Gastroesophageal sphincter (tissue), 3 donors: ENCODE data around the gene UTY.

ENCODE experiments used
- CTCF ChIP-seq, 4 experiments: fragments of 200-600 bp in 2 of 4; fragments of 450-650 bp in 2 of 4; sonication (generic) in 1 of 4; IDR thresholded peaks; one replicate each; pipeline ENCODE4 v1.5.1; 2017 to 2019; ENCODE audit warnings: antibody characterized with exemption in 4 of 4, mild to moderate bottlenecking in 2 of 4, moderate library complexity in 2 of 4
- EP300 ChIP-seq: sonication (generic); formaldehyde crosslinking; IDR thresholded peaks from one replicate; pipeline ENCODE4 v1.6.1; 2017; ENCODE audit warnings: antibody characterized with exemption, mild to moderate bottlenecking
- POLR2AphosphoS5 ChIP-seq: sonication (generic); formaldehyde crosslinking; IDR thresholded peaks from one replicate; pipeline ENCODE4 v1.6.1; 2017; ENCODE audit warnings: antibody characterized with exemption

GRCh38 chrY:13296176-13296890 is 183.5 kb downstream of the UTY start:
- TF ChIP-seq CTCF (IDR thresholded peaks at IDR 0.05): no peak
- TF ChIP-seq EP300: no peak
- TF ChIP-seq POLR2AphosphoS5: no peak
